ENCODE measurements around the gene NELFCD.

DNA sequence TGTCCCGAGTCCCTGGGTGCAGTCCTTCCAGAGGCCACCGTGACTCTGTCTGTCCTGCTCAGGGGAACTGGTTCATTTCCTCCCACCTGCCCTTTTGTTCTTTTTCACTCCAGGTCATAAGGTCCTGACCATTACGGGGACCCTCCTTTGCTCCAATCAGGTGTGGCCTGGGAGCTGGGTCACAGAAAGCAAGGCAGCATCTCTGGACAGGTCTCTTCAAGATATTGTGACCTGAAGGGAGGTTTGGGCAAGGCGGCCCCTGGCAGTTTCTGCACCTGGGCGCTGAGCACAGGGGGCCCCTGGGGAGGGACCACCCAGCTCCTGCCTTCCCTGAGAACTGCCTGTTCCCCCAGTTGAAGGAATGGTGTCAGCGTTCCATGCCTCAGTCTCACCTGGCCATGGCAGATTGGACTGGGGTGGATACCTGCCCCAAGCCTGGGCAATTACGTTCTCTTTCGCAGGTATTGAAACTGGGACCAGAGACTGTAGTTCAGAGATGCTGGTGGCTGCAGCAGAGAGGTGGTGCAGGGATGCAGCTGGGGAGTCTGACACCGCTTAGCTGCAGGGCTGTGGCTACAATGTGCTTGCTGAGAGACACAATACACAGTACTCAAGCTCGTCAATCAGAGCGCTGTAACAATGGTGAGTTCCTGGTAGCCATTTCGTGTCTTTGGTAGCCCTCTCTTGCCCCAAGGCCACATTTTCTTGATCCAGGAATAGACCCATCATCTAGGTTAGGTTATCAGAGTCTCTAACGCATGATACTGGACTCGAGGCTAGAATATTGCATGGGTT, 15.6 kb upstream of the NELFCD start:
- TF ChIP-seq ZNF274 (IDR thresholded peaks at IDR 0.05; ENCODE audit: low read depth, low read length): no peak
- no peak for TF ChIP-seq SUZ12 (IDR thresholded peaks at IDR 0.05; ENCODE audit: extremely low read depth, insufficient read depth, insufficient read length)
